HUES48 (cell line): ENCODE data around the gene ADGRG1.

Experiments
- H3K27ac ChIP-seq: one replicate; pipeline ENCODE4 v1.7.0; 2013; ENCODE audit warnings: low read depth, low read length, inconsistent platforms
- H3K27me3 ChIP-seq: 2 replicates; pipeline ENCODE4 v1.6.1; 2013; ENCODE audit warnings: mild to moderate bottlenecking, low read length; ENCODE audit not compliant: control insufficient read depth, insufficient read depth
- H3K36me3 ChIP-seq: 2 replicates; pipeline ENCODE4 v1.6.1; 2013; ENCODE audit warnings: low read length; ENCODE audit not compliant: control insufficient read depth, insufficient read depth
- H3K4me1 ChIP-seq: 2 replicates; pipeline ENCODE4 v1.6.1; 2013; ENCODE audit warnings: mild to moderate bottlenecking, low read length; ENCODE audit not compliant: control insufficient read depth, insufficient read depth
- H3K4me3 ChIP-seq: 2 replicates; pipeline ENCODE4 v1.5.1; 2013; ENCODE audit warnings: mild to moderate bottlenecking, low read depth, low read length
- H3K9ac ChIP-seq: 2 replicates; pipeline ENCODE4 v1.6.1; 2013; ENCODE audit warnings: mild to moderate bottlenecking, low read depth, low read length, moderate library complexity
- H3K9me3 ChIP-seq: 2 replicates; pipeline ENCODE4 v1.6.1; 2013; ENCODE audit warnings: low read length; ENCODE audit not compliant: control insufficient read depth, insufficient read depth

ADGRG1 gene

DNA sequence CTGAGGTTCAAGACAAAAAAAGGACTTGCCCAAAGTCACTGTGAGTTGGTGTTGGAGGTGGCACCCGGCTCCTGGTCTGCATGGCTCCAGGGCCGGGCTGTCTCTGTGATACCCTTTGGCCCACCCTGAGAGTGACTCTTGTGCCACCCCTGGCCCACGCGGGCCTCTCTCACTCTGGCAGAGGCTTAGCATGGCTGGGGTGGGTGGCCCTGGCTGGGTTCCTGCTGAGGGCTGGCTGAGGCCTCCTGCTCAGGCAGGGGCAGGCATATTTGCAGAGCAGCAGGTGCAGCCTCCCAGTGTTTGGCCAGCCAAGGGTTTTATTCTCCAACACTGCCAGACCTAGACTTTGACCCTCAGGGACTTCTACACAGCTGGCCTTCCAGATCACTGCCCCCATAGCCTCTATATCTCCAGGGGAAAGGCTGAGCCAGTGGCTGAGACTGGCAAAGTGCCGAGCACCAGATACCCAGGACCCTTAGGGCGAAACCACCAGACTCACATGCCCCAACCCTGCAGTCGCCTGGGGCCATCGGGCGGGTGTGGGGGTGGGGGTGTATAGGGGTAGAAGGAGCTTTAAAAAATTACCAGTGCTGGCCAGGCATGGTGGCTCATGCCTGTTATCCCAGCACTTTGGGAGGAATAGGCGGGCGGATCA, 21.5 kb upstream of the ADGRG1 start:
- H3K36me3 ChIP-seq = no peaks in the 10 kb centered on the region
- H3K4me1 ChIP-seq = no peaks in the 10 kb centered on the region
- no peak overlapping the region for H3K27ac ChIP-seq
- no peaks in the 10 kb centered on the region for H3K27me3 ChIP-seq
- H3K9me3 ChIP-seq = no peaks in the 10 kb centered on the region
- no peak overlapping the region for H3K4me3 ChIP-seq
- no peak overlapping the region for H3K9ac ChIP-seq

GRCh38 chr16:57607676-57608461, 20.6 kb upstream of the ADGRG1 start:
- H3K9ac ChIP-seq = no peak overlapping the region
- no peaks in the 10 kb centered on the region for H3K9me3 ChIP-seq
- H3K27ac ChIP-seq = no peak overlapping the region
- H3K27me3 ChIP-seq = no peaks in the 10 kb centered on the region
- no peaks in the 10 kb centered on the region for H3K36me3 ChIP-seq
- no peaks in the 10 kb centered on the region for H3K4me1 ChIP-seq
- no peak overlapping the region for H3K4me3 ChIP-seq

- no peaks in the 10 kb centered on the region for H3K4me1 ChIP-seq
- H3K27me3 ChIP-seq = no peaks in the 10 kb centered on the region
- no peak overlapping the region for H3K9ac ChIP-seq
- no peaks in the 10 kb centered on the region for H3K9me3 ChIP-seq
- no peak overlapping the region for H3K4me3 ChIP-seq
- no peak overlapping the region for H3K27ac ChIP-seq
- H3K36me3 ChIP-seq = no peaks in the 10 kb centered on the region
These were observed 19.8 kb upstream of the ADGRG1 start for GRCh38 chr16:57608462-57609113.

DNA sequence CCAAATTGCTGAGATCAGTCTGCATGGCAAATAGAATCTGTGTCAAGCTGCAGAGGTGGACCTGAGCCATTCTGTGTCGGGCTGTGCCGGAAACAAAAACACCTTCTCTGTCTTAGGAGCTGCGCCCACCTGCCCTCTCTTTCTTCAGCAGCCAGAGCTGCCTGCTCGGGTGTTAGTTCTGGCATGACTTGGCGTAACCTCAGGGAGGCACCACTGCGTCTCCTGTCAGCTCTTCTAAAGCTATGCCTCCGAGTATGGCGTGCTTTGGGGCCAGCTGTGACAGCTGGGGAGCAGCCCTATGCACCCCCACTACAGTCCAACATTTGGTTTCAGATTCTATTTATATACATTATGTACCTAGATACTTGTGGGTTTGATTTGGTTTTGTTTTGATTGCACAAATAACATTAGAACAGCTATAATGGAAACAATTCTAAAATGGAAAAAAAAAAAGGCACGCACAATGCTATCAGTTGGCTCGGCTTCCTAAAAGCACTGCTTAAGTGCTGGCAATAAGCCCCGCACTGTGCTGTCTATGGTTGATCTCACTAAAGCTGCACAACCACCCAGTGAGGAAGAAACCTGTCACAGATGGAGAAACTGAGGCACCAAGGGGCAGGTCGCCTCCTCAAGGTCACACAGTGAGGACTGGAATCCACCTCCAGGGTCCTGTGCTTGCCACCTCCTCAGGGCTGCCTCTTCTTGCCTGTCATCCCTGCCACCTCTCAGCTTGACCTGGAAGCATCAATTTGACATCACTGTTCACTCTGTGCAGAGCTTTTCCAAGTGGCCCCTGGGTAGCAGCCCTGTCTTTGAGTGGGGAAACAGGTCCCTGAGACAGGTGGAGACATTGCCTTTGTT, 18.7 kb upstream of the ADGRG1 start:
- no peaks in the 10 kb centered on the region for H3K27me3 ChIP-seq
- H3K9ac ChIP-seq = no peak overlapping the region
- H3K4me3 ChIP-seq = no peak overlapping the region
- no peaks in the 10 kb centered on the region for H3K4me1 ChIP-seq
- no peaks in the 10 kb centered on the region for H3K36me3 ChIP-seq
- H3K9me3 ChIP-seq = no peaks in the 10 kb centered on the region
- H3K27ac ChIP-seq = no peak overlapping the region

- H3K9me3 ChIP-seq = no peaks in the 10 kb centered on the region
- H3K36me3 ChIP-seq = no peaks in the 10 kb centered on the region
- H3K4me1 ChIP-seq = no peaks in the 10 kb centered on the region
- H3K27ac ChIP-seq = no peak overlapping the region
- H3K27me3 ChIP-seq = no peaks in the 10 kb centered on the region
- no peak overlapping the region for H3K9ac ChIP-seq
- H3K4me3 ChIP-seq = no peak overlapping the region
These were observed 17.8 kb upstream of the ADGRG1 start for GRCh38 chr16:57610611-57611010.

DNA sequence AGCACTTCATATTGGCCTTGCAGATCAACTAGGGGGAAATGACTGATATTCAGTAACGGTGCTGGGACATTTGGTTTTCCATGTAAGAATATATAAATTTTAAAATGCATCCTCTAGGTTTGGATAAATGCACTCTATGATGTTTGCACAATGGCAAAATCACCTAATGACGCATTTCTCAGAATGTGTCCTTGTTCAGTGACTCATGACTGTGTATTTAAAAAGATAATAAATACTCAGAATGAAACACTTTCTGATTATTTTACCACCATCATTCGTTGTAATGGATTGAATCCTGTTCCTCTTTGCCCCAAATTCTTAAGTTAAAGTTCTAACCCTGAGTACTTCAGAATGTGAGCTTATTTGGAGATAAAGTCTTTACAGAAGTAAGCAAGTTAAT, 17.2 kb upstream of the ADGRG1 start:
- Histone ChIP-seq H3K4me1 (no peaks in the 10 kb centered on the region), H3K9me3 (no peaks in the 10 kb centered on the region), H3K27ac (no peak overlapping the region), H3K9ac (no peak overlapping the region), H3K27me3 (no peaks in the 10 kb centered on the region), H3K4me3 (no peak overlapping the region), H3K36me3 (no peaks in the 10 kb centered on the region)

DNA sequence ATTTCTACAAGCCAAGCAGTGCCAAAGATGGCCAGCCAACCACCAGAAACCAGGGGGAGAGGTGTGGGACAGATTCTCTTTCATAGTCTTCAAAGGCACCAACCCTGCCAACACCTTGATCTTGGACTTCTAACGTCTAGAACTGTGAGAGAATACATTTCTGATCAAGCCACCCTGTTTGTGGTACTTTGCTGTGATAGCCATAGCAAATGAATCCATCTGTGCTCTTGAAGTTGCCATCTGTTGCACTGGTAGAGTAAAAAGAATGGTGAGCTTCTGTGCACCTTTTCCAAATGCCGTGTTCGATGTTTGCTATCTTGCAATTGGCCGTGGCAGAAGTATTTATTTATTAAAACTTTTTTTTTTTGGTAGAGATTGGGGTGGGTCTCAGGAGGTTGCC, 16.7 kb upstream of the ADGRG1 start:
- no peak overlapping the region for H3K27ac ChIP-seq
- H3K4me1 ChIP-seq = no peaks in the 10 kb centered on the region
- H3K36me3 ChIP-seq = no peaks in the 10 kb centered on the region
- no peaks in the 10 kb centered on the region for H3K27me3 ChIP-seq
- no peak overlapping the region for H3K9ac ChIP-seq
- H3K4me3 ChIP-seq = no peak overlapping the region
- no peaks in the 10 kb centered on the region for H3K9me3 ChIP-seq

DNA sequence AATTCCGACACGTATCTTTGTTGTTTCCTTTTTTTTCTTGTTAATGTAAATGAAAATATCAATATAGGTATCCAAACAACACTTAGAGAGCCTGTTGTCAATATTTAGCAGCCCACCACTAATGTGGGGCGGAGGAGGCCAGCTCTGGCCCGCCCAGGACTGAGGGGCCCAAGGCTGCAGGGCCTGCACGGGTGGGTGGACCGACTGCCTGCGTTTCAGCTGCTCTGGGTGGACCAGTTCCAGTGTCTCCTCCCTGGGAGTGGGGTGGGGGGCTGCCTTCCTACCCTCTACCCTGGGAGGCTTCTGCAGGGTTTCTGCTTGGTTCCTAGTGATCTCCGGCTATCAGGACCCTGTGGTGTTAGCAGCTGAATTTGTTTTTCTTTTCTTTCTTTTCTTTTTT, 15.9 kb upstream of the ADGRG1 start:
- Histone ChIP-seq H3K4me1 (no peaks in the 10 kb centered on the region), H3K27ac (no peak overlapping the region), H3K27me3 (no peaks in the 10 kb centered on the region), H3K4me3 (no peak overlapping the region), H3K36me3 (no peaks in the 10 kb centered on the region), H3K9me3 (no peaks in the 10 kb centered on the region), H3K9ac (no peak overlapping the region)

DNA sequence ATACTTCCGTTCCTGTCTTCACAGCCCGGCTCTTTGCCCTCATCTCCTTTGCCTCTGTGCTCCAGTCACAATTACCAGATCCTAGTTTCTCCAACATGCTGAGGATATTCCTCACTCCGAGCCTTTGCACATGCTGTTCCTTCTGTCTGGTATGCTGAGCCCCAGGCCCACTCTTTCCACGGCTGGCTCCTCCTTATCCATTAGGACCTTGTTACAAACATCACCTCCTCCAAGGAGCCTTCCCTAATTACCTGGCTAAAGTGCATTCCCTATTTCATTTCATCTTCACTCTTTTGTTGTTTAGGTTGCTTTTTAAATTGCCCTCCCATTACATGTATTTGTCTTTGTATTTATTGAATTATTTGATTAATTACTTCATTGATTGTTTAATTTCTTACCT, 14.9 kb upstream of the ADGRG1 start:
- Histone ChIP-seq H3K4me1 (no peaks in the 10 kb centered on the region), H3K27me3 (no peaks in the 10 kb centered on the region), H3K9me3 (no peaks in the 10 kb centered on the region), H3K27ac (no peak overlapping the region), H3K36me3 (no peaks in the 10 kb centered on the region), H3K4me3 (no peak overlapping the region), H3K9ac (no peak overlapping the region)

GRCh38 chr16:57614536-57614935, 13.9 kb upstream of the ADGRG1 start:
- no peak overlapping the region for H3K4me3 ChIP-seq
- H3K4me1 ChIP-seq = peaks cover 2% of the 10 kb centered on the region; the same call in 1 of the 2 replicates
- H3K27me3 ChIP-seq = no peaks in the 10 kb centered on the region
- no peaks in the 10 kb centered on the region for H3K9me3 ChIP-seq
- H3K36me3 ChIP-seq = no peaks in the 10 kb centered on the region
- no peak overlapping the region for H3K27ac ChIP-seq
- H3K9ac ChIP-seq = no peak overlapping the region
